HUES64 (cell line): Measurements from ENCODE around the gene SV2B.

Experiments used
- H3K27ac ChIP-seq: 2 replicates; pipeline ENCODE4 v1.7.0; 2013; ENCODE audit warnings: low read depth, low read length, inconsistent platforms
- H3K27me3 ChIP-seq: 2 replicates; pipeline ENCODE4 v1.6.1; 2013; ENCODE audit warnings: mild to moderate bottlenecking, low read length; ENCODE audit not compliant: insufficient read depth
- H3K36me3 ChIP-seq: 2 replicates; pipeline ENCODE4 v1.6.1; 2013; ENCODE audit warnings: mild to moderate bottlenecking, low read length; ENCODE audit not compliant: insufficient read depth
- H3K4me1 ChIP-seq: 2 replicates; pipeline ENCODE4 v1.6.1; 2013; ENCODE audit warnings: mild to moderate bottlenecking, low read length, moderate library complexity; ENCODE audit not compliant: insufficient read depth
- H3K4me3 ChIP-seq: 2 replicates; pipeline ENCODE4 v1.5.1; 2013; ENCODE audit warnings: mild to moderate bottlenecking, low read length, moderate library complexity
- H3K9ac ChIP-seq: 2 replicates; pipeline ENCODE4 v1.6.1; 2013; ENCODE audit warnings: mild to moderate bottlenecking, low read depth, low read length
- H3K9me3 ChIP-seq: 2 replicates; pipeline ENCODE4 v1.6.1; 2013; ENCODE audit warnings: low read depth, low read length; ENCODE audit not compliant: insufficient read depth
- WGBS: fragments of 150-250, 120-280 bp; methylation state at CpG from one replicate; pipeline ENCODE4 v1.1.7; 2013; ENCODE audit warnings: missing lambda C conversion rate; 5-methylcytosine and 5-hydroxymethylcytosine counted together

Gene SV2B

DNA sequence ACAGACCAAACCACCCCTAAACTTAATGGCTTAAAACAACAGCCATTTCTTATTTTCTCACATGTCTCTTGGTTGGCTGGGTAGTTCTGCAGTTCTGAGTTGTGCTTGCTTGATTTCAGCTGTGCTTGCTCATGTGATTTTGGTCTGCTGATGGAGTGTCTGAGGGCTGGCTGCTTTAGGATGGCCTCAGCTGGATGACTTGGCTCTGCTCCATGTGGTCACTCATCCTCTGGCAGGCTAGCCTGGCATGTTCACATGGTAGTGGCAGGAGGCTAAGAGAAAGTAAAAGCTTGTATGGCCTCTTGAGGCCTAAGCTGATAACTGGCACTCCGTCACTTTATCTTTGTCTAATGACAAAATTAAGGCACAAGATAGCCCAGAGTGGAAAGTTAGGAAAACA is 4.1 kb downstream of the SV2B start:
- Histone ChIP-seq H3K27ac (no peak overlapping the region), H3K27me3 (peaks cover 58% of the 10 kb centered on the region), H3K4me1 (peaks cover 8% of the 10 kb centered on the region; the same call in 1 of the 2 replicates), H3K9ac (no peak overlapping the region), H3K4me3 (no peak overlapping the region), H3K36me3 (no peaks in the 10 kb centered on the region), H3K9me3 (no peaks in the 10 kb centered on the region)
- WGBS, result 100% methylated on average over 1 of the region's 1 CpG

DNA sequence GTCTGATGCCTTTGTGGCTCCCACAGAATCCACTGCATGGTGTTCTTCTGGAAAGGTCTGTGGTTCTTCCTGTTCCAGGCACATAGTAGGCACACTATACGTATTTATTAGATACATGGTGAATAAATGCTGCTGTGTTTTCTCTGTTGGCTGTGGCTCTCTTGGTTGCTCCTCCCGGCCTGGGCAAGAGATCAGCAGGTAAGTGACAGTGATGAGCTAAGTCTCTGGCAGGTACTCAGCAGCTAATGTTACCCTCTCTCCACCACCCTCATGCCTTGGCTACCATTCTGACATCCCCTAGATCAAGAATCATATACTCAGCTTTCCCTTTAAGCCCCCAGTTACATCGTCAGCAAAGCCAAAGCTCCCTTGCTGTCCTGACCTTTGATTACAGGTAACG is 8.4 kb downstream of the SV2B start:
- Histone ChIP-seq H3K27ac (no peak overlapping the region), H3K36me3 (no peaks in the 10 kb centered on the region), H3K4me1 (no peaks in the 10 kb centered on the region), H3K4me3 (no peak overlapping the region), H3K9me3 (no peaks in the 10 kb centered on the region), H3K9ac (no peak overlapping the region), H3K27me3 (peaks cover 15% of the 10 kb centered on the region)
- 95% methylated on average over 4 of the region's 4 CpGs for WGBS

DNA sequence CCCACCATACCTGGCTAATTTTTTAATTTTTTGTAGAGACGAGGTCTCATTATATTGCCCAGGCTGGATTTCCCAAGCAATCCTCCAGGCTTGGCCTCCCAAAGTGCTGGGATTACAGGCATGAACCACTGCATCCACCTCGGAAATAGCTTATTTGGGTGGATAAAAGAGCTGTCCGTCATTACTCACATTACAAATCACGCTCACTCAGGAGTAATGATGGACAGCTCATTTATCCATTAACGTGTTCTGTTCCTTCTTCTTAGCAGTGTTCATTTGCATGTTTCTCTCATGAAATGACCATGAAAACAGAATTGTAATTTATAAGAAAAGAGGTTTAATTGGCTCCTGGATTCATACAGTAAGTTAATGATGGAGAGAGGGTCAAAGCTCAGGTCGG is 9.8 kb downstream of the SV2B start:
- no peaks in the 10 kb centered on the region for H3K36me3 ChIP-seq
- H3K4me1 ChIP-seq, result no peaks in the 10 kb centered on the region
- H3K9ac ChIP-seq, result no peak overlapping the region
- H3K27me3 ChIP-seq, result peaks cover 6% of the 10 kb centered on the region
- no peaks in the 10 kb centered on the region for H3K9me3 ChIP-seq
- WGBS, result 90% methylated on average over 6 of the region's 6 CpGs
- no peak overlapping the region for H3K27ac ChIP-seq
- H3K4me3 ChIP-seq, result no peak overlapping the region

DNA sequence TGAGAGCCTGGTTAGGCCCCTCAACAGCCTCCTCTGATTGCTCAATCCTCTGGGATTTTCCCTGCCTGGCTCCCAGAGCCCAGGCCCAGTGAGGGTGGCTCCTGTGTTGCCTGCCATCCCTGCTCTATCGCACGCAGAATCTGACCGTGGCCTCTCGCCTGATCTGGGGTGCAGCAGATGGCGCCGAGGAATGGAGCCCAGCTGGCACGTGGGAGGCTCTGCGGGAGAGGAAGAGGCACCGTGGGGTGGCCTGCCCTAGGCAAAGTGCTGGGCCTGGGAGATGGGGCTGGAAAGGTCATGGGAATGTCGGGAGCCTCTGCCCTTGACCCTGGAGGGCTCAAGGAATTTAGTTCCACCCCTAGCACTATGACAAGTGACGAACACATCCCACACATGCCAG is 10.3 kb downstream of the SV2B start:
- H3K4me3 ChIP-seq, result no peak overlapping the region
- peaks cover 6% of the 10 kb centered on the region for H3K27me3 ChIP-seq
- 94% methylated on average over 11 of the region's 11 CpGs for WGBS
- no peaks in the 10 kb centered on the region for H3K4me1 ChIP-seq
- H3K36me3 ChIP-seq, result no peaks in the 10 kb centered on the region
- H3K9me3 ChIP-seq, result no peaks in the 10 kb centered on the region
- H3K9ac ChIP-seq, result no peak overlapping the region
- H3K27ac ChIP-seq, result no peak overlapping the region

DNA sequence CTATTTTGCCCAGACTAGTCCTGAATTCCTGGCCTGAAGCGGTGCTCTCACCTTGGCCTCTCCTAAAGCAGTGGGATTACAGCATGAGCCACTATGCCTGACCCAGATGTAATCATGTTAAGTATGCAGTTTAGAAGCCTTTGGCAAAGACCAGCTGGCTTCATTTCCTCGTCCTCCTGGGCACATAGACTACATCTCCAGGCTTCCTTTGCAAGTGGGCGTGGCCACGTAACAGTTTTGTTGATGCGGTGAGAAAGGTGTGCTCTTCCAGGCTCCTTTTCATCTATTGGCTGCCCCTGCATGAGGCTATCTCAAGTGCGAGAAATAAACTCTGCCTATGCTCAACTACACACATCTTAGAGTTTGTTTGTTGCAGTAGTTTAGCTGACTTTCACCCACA is 13.0 kb downstream of the SV2B start:
- 78% methylated on average over 5 of the region's 6 CpGs for WGBS
- no peak overlapping the region for H3K9ac ChIP-seq
- H3K9me3 ChIP-seq, result no peaks in the 10 kb centered on the region
- H3K4me1 ChIP-seq, result no peaks in the 10 kb centered on the region
- no peak overlapping the region for H3K4me3 ChIP-seq
- no peaks in the 10 kb centered on the region for H3K36me3 ChIP-seq
- H3K27me3 ChIP-seq, result no peaks in the 10 kb centered on the region
- no peak overlapping the region for H3K27ac ChIP-seq

DNA sequence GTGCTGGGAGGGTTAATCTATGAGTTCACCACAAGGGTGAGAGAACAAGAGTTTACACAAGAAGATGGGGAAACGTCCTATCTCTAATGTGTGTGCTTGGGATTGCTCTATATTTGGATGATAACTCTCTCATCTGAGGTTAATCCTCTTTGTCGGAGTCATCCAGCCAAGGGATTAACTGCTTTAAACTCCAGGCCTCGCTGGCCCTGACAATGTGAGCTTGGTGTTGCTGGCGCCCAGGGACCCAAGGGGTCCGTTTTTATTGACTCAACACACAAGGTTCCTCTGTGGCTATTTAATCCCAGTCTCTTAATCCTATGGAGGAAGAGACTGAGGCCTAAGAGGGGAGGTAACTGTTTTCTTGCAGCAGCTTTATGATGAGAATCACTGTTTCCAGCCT is 14.2 kb downstream of the SV2B start:
- 80% methylated on average over 5 of the region's 5 CpGs for WGBS
- H3K9me3 ChIP-seq, result no peaks in the 10 kb centered on the region
- H3K27ac ChIP-seq, result no peak overlapping the region
- H3K36me3 ChIP-seq, result no peaks in the 10 kb centered on the region
- no peaks in the 10 kb centered on the region for H3K27me3 ChIP-seq
- no peak overlapping the region for H3K4me3 ChIP-seq
- no peak overlapping the region for H3K9ac ChIP-seq
- peaks cover 4% of the 10 kb centered on the region; the same call in 1 of the 2 replicates for H3K4me1 ChIP-seq

DNA sequence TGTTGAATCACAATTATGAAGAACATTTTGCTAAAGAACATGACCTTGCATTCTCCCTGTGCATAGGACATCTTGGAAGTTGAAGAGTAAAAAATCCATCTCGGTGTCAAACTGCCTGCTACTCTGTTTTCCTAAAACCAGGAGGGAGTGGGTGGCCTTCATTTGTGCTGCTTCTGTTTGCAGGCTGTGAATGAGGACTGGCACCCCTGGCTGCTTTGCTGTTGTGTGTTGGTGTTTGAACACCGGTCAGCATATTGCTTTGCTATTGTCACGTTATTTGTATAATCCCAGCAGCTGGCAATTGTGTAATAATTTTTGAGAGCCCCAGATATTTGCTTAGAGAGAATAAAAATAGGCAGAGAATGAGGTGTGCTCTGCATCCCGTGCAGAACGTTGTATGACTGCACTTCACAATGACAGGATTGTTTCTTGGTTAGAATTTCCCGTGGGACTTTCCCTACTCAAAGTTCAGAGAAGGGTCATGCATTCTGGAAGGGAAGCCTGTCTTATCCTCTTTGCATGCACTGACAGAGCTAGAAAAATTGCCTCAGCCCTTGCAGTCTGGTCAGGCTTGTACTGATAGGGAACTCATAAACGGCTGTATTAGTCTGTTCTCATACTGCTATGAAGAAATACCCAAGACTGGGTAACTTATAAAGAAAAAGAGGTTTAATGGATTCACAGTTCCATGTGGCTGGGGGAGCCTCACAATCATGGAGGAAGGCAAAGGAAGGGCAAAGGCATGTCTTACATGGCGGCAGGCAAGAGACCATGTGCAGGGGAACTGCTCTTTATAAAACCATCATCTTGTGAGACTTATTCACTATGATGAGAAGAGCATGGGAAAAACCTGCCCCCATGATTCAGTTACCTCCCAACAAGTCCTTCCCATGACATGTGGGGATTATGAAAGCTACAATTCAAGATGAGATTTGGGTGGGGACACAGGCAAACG is 16.3 kb downstream of the SV2B start:
- Histone ChIP-seq H3K4me3 (no peak overlapping the region), H3K4me1 (peaks cover 4% of the 10 kb centered on the region; the same call in 1 of the 2 replicates), H3K36me3 (no peaks in the 10 kb centered on the region), H3K9me3 (no peaks in the 10 kb centered on the region), H3K27ac (no peak overlapping the region), H3K27me3 (no peaks in the 10 kb centered on the region), H3K9ac (no peak overlapping the region)
- WGBS, result 89% methylated on average over 9 of the region's 9 CpGs

DNA sequence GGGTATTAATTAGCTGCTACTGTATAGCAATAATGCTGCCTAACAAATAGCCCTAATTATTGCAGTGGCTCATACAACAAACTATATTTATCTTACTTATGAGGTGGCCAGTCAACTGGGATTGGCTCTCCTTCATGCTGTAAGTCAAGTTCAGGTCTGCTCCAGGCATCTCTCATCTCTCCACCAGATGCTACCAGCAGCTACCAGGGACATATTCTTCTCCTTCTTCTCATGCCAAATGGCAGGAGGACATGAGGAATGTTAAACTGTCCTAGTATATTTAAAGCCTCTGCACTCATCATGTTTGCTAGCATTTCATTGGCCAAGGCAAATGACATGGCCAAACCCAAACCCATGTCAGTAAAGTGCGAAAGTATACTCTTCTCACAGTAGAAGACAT is 17.3 kb downstream of the SV2B start:
- no peak overlapping the region for H3K27ac ChIP-seq
- no peak overlapping the region for H3K9ac ChIP-seq
- 100% methylated on average over 1 of the region's 1 CpG for WGBS

DNA sequence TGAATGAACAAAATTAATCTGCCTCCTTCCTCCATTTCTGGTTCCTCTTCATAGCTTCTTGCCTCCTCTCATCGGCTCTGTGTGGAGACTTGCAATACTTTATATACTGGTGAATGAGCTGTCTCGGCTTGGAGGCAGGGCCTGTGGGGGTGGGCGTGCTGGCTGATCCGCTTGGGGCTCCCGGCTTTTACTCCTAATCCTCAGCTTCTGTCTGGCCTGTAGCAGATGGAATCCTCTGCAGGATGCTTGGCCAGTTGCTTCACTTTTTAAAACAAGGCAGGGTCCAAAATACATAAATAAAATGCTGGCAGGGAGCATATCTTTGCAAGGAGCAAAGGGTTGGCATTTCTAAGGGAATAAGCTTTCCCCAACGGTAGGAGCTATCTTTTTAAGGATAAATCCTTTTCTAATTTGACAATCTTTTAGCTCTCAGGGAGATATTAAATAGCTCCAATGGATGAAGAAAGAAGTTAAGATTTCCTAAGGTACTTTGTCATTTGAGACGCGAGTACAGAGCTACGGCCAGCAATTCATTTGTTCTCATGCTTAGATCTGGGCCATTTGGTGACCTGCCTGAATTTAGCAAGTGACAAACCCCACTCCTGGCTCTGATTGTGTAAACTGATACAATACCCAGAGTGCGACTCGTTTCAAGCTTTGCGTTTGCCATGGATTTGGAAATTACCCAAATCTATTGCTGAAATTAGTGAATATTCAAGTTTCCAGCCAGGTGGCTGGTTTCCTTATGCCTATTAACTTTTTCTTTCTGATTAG is 18.9 kb downstream of the SV2B start:
- Histone ChIP-seq H3K27ac (no peak overlapping the region), H3K27me3 (no peaks in the 10 kb centered on the region), H3K4me1 (peaks cover 4% of the 10 kb centered on the region; the same call in 1 of the 2 replicates), H3K9me3 (no peaks in the 10 kb centered on the region), H3K36me3 (no peaks in the 10 kb centered on the region), H3K9ac (no peak overlapping the region), H3K4me3 (no peak overlapping the region)
- 89% methylated on average over 11 of the region's 12 CpGs for WGBS

More for the DNA sequence above, 17.3 kb downstream of the SV2B start:
- no peaks in the 10 kb centered on the region for H3K36me3 ChIP-seq
- peaks cover 4% of the 10 kb centered on the region; the same call in 1 of the 2 replicates for H3K4me1 ChIP-seq
- no peak overlapping the region for H3K4me3 ChIP-seq
- no peaks in the 10 kb centered on the region for H3K9me3 ChIP-seq
- H3K27me3 ChIP-seq, result no peaks in the 10 kb centered on the region

DNA sequence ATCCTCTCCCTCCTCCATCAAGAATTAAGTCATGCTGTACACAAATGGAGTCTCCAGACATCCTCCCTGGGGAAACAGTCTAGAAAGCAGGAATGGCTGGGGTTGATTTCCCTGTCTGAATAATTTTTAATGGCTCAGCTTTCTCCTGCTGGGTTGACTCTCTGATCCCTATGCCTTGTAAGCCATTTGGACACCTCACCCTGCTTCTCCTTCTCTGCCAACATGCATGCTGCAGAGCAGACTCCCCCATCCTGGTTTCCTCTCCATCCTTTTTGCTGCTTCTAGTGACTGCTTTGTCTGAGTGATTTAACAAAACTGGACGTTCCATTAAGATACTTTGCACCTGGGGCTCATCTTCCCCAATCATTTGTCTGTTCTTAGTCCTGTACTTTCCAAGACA is 22.2 kb downstream of the SV2B start:
- 83% methylated on average over 1 of the region's 1 CpG for WGBS
- H3K27ac ChIP-seq, result no peak overlapping the region
- H3K4me3 ChIP-seq, result no peak overlapping the region
- H3K9ac ChIP-seq, result no peak overlapping the region
- no peaks in the 10 kb centered on the region for H3K27me3 ChIP-seq
- no peaks in the 10 kb centered on the region for H3K36me3 ChIP-seq
- peaks cover 8% of the 10 kb centered on the region; the same call in 1 of the 2 replicates for H3K4me1 ChIP-seq
- no peaks in the 10 kb centered on the region for H3K9me3 ChIP-seq

DNA sequence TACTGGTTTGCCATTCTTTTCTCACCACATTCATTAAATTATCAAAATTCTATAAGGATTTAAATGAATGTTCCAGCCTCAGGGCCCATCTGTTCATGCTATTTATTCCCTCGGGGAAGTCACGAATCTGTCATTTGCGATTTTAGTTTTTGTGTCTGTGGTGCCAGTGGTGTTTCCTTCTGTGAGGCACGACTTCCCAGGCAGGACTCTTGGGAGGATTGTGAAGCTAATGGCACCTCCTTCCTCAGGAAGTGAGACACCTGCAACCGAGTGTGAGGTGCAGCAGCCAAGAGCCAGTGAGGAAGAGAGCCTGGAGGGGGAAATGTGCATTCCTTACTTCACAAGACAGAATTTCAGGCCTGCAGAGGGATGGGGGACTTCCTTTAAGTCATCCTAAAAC is 24.1 kb downstream of the SV2B start:
- WGBS, result 73% methylated on average over 5 of the region's 5 CpGs

More for the DNA sequence above, 24.1 kb downstream of the SV2B start:
- Histone ChIP-seq H3K27ac (no peak overlapping the region), H3K36me3 (no peaks in the 10 kb centered on the region), H3K9ac (no peak overlapping the region), H3K4me1 (peaks cover 15% of the 10 kb centered on the region; the same call in 1 of the 2 replicates), H3K27me3 (no peaks in the 10 kb centered on the region), H3K9me3 (no peaks in the 10 kb centered on the region), H3K4me3 (no peak overlapping the region)
